PC-3 (cell line): Measurements from ENCODE around the gene COL15A1. TPM values are rescaled to one million over a fixed set of nuclear protein-coding genes. Genes with fewer than 3 reads are reported as not detected.
"Not testable (repeated sequence)": the region's sequence is repeated elsewhere in the genome, so short reads cannot be mapped to it uniquely, and the experiment has no call there.

Experiments used
- ATAC-seq: fragments of 200-7000 bp; cut with Tn5 transposase; 2 replicates; pipeline ENCODE4 v1.9.1; 2020; ENCODE audit warnings: mild to moderate bottlenecking, moderate library complexity
- BruUV-seq: library from RNA; stranded (reverse); fragments of 400-500 nt; replicated peaks from 2 replicates; lab custom pipeline; 2021; lab: Mats Ljungman, UMichigan
- CTCF ChIA-PET: fragments of 300-600 bp; sonication (Branson Sonifier 250); formaldehyde crosslinking; loops from one replicate; lab custom pipeline; 2022; ENCODE audit warnings: antibody characterized with exemption; lab: Charles Lee
- POLR2A ChIA-PET: fragments of 300-600 bp; sonication (Branson Sonifier 250); formaldehyde crosslinking; loops from one replicate; lab custom pipeline; 2022; ENCODE audit warnings: antibody characterized with exemption; ENCODE audit not compliant: unreplicated experiment; lab: Charles Lee
- DNase-seq: peaks from one replicate; pipeline ENCODE4 v3.0.0-alpha.2; 2015
- H2AFZ ChIP-seq: fragments of 300-600 bp; sonication (generic); 2 replicates; pipeline ENCODE4 v1.6.0; 2016; ENCODE audit warnings: antibody characterized with exemption, low read length
- H3F3A ChIP-seq: fragments of 300-600 bp; sonication (generic); one replicate; pipeline ENCODE4 v1.6.0; 2017; ENCODE audit warnings: antibody characterized with exemption, low read length, control low read depth, mild to moderate bottlenecking; ENCODE audit not compliant: unreplicated experiment
- H3K27ac ChIP-seq: fragments of 300-600 bp; sonication (generic); 2 replicates; pipeline ENCODE4 v1.5.1; 2016; ENCODE audit warnings: mild to moderate bottlenecking, low read length
- H3K27me3 ChIP-seq: fragments of 300-600 bp; sonication (generic); 2 replicates; pipeline ENCODE4 v1.6.1; 2016; ENCODE audit warnings: low read length, mixed read lengths
- H3K36me3 ChIP-seq: fragments of 300-600 bp; sonication (generic); 2 replicates; pipeline ENCODE4 v1.6.1; 2016; ENCODE audit warnings: low read depth, mixed run types, low read length, mixed read lengths
- H3K4me1 ChIP-seq: fragments of 300-600 bp; sonication (generic); 2 replicates; pipeline ENCODE4 v1.5.1; 2016; ENCODE audit warnings: low read length; ENCODE audit not compliant: insufficient read depth
- H3K4me2 ChIP-seq: fragments of 300-600 bp; sonication (generic); 2 replicates; pipeline ENCODE4 v1.6.0; 2016; ENCODE audit warnings: low read length
- H3K4me3 ChIP-seq: fragments of 300-600 bp; sonication (generic); 2 replicates; pipeline ENCODE4 v1.5.1; 2016; ENCODE audit warnings: mild to moderate bottlenecking, low read length, mixed read lengths
- H3K79me2 ChIP-seq: fragments of 300-600 bp; sonication (generic); 2 replicates; pipeline ENCODE4 v1.6.1; 2017; ENCODE audit warnings: low read length, mixed read lengths
- H3K9ac ChIP-seq: fragments of 300-600 bp; sonication (generic); 2 replicates; pipeline ENCODE4 v1.6.0; 2016; ENCODE audit warnings: mild to moderate bottlenecking, low read length
- H3K9me2 ChIP-seq: fragments of 300-600 bp; sonication (generic); replicated peaks from 2 replicates; pipeline ENCODE4 v1.6.1; 2016; ENCODE audit warnings: mixed run types, low read length, mixed read lengths
- H3K9me3 ChIP-seq: fragments of 300-600 bp; sonication (generic); 2 replicates; pipeline ENCODE4 v1.6.1; 2016; ENCODE audit warnings: low read length, mixed read lengths
- H4K20me1 ChIP-seq: fragments of 300-600 bp; sonication (generic); 2 replicates; pipeline ENCODE4 v1.6.1; 2016; ENCODE audit warnings: low read length, mixed read lengths
- EZH2 ChIP-seq: fragments of 300-600 bp; sonication (generic); IDR thresholded peaks from one replicate; pipeline ENCODE4 v1.6.1; 2017; ENCODE audit warnings: antibody characterized with exemption, mild to moderate bottlenecking, low read length; ENCODE audit not compliant: unreplicated experiment
- EZH2phosphoT487 ChIP-seq: fragments of 300-600 bp; sonication (generic); IDR thresholded peaks from 2 replicates; pipeline ENCODE4 v1.6.1; 2018; ENCODE audit warnings: mild to moderate bottlenecking, antibody characterized with exemption, low read length, borderline replicate concordance
- intact Hi-C: fragments of 100-400 bp; cut with micrococcal nuclease; formaldehyde crosslinking; loops from 2 replicates; pipeline ENCODE4 v1.9.0; 2023
- total RNA-seq: library from RNA; depleted of rRNA; stranded (reverse); fragments of >200 nt; gene quantifications from 2 replicates; pipeline ENCODE4 v1.2.3, GENCODE V29; 2014
- TF ChIP-seq, protein P1 (sequence below): fragments of 300-600 bp; sonication (generic); conservative IDR thresholded peaks from 2 replicates; pipeline ENCODE4 v1.5.1; 2017; ENCODE audit warnings: antibody characterized with exemption, low read depth, mild to moderate bottlenecking, low read length

The COL15A1 gene
- total RNA-seq, 1 experiment from 2014 or later: 0.04 TPM

DNA sequence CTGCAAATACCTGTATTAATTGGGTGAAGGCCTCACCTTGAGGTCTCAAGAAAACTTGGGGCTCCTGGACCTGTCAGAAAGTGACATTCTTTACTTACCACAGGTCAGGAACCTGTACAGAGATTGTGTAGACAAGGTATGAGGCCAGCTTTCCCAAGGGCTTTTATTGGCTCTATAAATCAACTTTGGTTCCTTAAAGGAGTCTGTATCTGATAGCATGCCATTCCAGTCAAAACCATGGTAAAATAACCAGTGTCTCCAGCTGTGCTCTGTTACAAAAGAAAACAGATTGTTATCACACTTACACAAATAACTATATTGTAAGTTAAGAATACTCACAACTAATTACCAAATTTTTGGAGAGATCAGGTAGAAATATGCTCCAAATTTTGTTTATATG lies 64.5 kb downstream of the COL15A1 start:
- no peak overlapping the region for H3K9ac ChIP-seq
- no peaks in the 10 kb centered on the region for H3K79me2 ChIP-seq
- BruUV-seq: no TSS peak
- DNase-seq (no peak), ATAC-seq (no peak)
- TF ChIP-seq EZH2 (no peak), EZH2phosphoT487 (no peak)
- TF ChIP-seq, protein P1, sequence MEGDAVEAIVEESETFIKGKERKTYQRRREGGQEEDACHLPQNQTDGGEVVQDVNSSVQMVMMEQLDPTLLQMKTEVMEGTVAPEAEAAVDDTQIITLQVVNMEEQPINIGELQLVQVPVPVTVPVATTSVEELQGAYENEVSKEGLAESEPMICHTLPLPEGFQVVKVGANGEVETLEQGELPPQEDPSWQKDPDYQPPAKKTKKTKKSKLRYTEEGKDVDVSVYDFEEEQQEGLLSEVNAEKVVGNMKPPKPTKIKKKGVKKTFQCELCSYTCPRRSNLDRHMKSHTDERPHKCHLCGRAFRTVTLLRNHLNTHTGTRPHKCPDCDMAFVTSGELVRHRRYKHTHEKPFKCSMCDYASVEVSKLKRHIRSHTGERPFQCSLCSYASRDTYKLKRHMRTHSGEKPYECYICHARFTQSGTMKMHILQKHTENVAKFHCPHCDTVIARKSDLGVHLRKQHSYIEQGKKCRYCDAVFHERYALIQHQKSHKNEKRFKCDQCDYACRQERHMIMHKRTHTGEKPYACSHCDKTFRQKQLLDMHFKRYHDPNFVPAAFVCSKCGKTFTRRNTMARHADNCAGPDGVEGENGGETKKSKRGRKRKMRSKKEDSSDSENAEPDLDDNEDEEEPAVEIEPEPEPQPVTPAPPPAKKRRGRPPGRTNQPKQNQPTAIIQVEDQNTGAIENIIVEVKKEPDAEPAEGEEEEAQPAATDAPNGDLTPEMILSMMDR: no peak
- H3K4me1 ChIP-seq: no peaks in the 10 kb centered on the region
- H3K9me3 ChIP-seq: 0 out of 2 replicates have a peak, but pooled peaks cover 4% of the 10 kb centered on the region
- H3K9me2 ChIP-seq: no peaks in the 10 kb centered on the region
- H3K4me3 ChIP-seq: no peak overlapping the region
- ChIA-PET POLR2A (no interaction called here), CTCF (no interaction called here)
- H3K27me3 ChIP-seq: no peaks in the 10 kb centered on the region
- H3K36me3 ChIP-seq: no peaks in the 10 kb centered on the region
- intact Hi-C loops: no loop called here
- H4K20me1 ChIP-seq: no peaks in the 10 kb centered on the region
- H3K4me2 ChIP-seq: no peak overlapping the region
- no peak overlapping the region for H2AFZ ChIP-seq
- no peaks in the 10 kb centered on the region for H3F3A ChIP-seq
- no peak overlapping the region for H3K27ac ChIP-seq

DNA sequence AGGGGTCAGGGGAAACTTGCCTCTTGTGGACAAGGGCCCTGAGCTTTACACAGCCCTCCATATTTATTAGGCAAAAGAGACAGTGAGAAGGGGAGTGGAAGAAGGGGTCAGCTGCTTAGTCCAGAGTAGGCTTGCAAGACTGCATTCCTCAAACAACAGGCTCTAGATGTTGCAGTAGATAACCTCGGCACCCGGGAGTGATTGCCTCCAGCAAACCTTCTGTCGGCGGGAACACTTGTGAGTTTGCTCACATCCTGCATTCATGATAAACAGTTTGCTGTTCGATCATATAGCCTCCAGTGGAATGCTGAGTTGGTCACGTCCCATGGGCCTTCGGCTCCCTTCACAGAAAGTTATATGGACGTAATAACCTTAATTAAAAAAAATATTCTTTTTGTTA lies 66.7 kb downstream of the COL15A1 start:
- H3K4me3 ChIP-seq, H3K9me2 ChIP-seq, H3F3A ChIP-seq, POLR2A ChIA-PET, ATAC-seq, H3K36me3 ChIP-seq, H3K9ac ChIP-seq, H3K9me3 ChIP-seq, H4K20me1 ChIP-seq, CTCF ChIA-PET, H3K79me2 ChIP-seq, H3K27ac ChIP-seq, H3K27me3 ChIP-seq, H3K4me2 ChIP-seq, DNase-seq, H3K4me1 ChIP-seq, BruUV-seq, H2AFZ ChIP-seq, intact Hi-C loops: not testable (repeated sequence)

DNA sequence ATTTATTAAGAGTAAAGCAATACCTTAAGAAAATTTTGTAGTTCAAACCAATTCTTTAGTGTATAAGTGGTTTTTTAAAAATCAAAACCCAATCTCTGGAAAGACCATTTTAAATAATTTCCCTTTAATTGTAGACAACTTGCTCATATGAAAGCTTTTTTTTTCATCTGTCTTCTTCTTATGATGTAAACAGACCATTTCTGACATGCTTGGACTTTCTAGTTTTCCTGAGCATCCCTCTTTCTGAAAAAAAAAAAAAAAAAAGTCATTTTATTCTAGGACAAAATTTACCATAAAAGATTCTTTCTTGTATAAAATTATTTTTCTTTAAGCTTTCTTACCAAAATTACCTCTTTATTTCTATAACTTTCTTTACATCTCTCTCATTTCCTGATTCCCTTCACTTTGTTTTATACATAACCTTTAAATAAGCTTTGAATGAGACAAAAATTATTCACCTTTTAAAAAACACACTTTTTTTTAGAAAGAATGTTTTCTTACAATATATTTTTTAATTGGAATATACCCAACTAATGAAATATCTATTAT lies 67.5 kb downstream of the COL15A1 start:
- H3K9me3 ChIP-seq: 0 out of 2 replicates have a peak, but pooled peaks cover 4% of the 10 kb centered on the region
- CTCF ChIA-PET: no interaction called here
- DNase-seq: peak; percentile 35

More for the DNA sequence above, 67.5 kb downstream of the COL15A1 start:
- no peak for ATAC-seq
- Histone ChIP-seq H3K9me2 (no peaks in the 10 kb centered on the region), H3K27ac (no peak overlapping the region), H4K20me1 (no peaks in the 10 kb centered on the region), H2AFZ (no peak overlapping the region), H3F3A (no peaks in the 10 kb centered on the region), H3K79me2 (no peaks in the 10 kb centered on the region), H3K4me3 (no peak overlapping the region), H3K4me2 (no peak overlapping the region), H3K27me3 (no peaks in the 10 kb centered on the region), H3K36me3 (no peaks in the 10 kb centered on the region), H3K9ac (no peak overlapping the region), H3K4me1 (no peaks in the 10 kb centered on the region; the same call in 1 of the 2 replicates)
- intact Hi-C loops: no loop called here
- BruUV-seq: no TSS peak
- no peak for TF ChIP-seq EZH2
- TF ChIP-seq, protein P1: no peak
- TF ChIP-seq EZH2phosphoT487: no peak
- POLR2A ChIA-PET: no interaction called here
